COLO668 (cell line): ENCODE results near the gene SNX8.

Source experiments
- DNase-seq: peaks from one replicate; lab custom pipeline; 2025; ENCODE audit not compliant: unreplicated experiment; lab: John Stamatoyannopoulos, UW

Gene SNX8

GRCh38 chr7:2208712-2209111 lies 105.5 kb downstream of the SNX8 start:
- DNase-seq: no peak

GRCh38 chr7:2205036-2205780 lies 109.0 kb downstream of the SNX8 start:
- DNase-seq: no peak

- DNase-seq: no peak
Measured at GRCh38 chr7:2204446-2204845, 109.8 kb downstream of the SNX8 start.

GRCh38 chr7:2203766-2204300 lies 110.4 kb downstream of the SNX8 start:
- DNase-seq: no peak

GRCh38 chr7:2202901-2203765 lies 111.1 kb downstream of the SNX8 start:
- DNase-seq: no peak

GRCh38 chr7:2202361-2202761 lies 111.9 kb downstream of the SNX8 start:
- DNase-seq: no peak
